GM21737 (cell line): ENCODE measurements around the gene VASH2.
A peak's percentile ranks its signal among the peaks of the same experiment; 100 is the strongest.

Source experiments
- ATAC-seq: cut with Tn5 transposase; IDR thresholded peaks from one replicate; pipeline ENCODE4 v1.9.1; 2021; ENCODE audit warnings: mild to moderate bottlenecking, moderate library complexity; ENCODE audit not compliant: unreplicated experiment

VASH2 gene

GRCh38 chr1:212928323-212929291 lies 21.7 kb upstream of the VASH2 start:
- ATAC-seq = peak; percentile 82

- no peak for ATAC-seq
Measured at GRCh38 chr1:212930986-212931678, 19.2 kb upstream of the VASH2 start.

GRCh38 chr1:212933815-212934471 lies 16.4 kb upstream of the VASH2 start:
- ATAC-seq = no peak

GRCh38 chr1:212935387-212935981 lies 14.9 kb upstream of the VASH2 start:
- ATAC-seq = no peak

- ATAC-seq = no peak
Measured at GRCh38 chr1:212937034-212937433, 13.3 kb upstream of the VASH2 start.

- no peak for ATAC-seq
Measured at GRCh38 chr1:212938846-212939245, 11.5 kb upstream of the VASH2 start.

GRCh38 chr1:212941452-212941851 lies 8.9 kb upstream of the VASH2 start:
- no peak for ATAC-seq

GRCh38 chr1:212942679-212943392 lies 7.5 kb upstream of the VASH2 start:
- no peak for ATAC-seq

- no peak for ATAC-seq
Measured at GRCh38 chr1:212943393-212943710, 7.0 kb upstream of the VASH2 start.

GRCh38 chr1:212944229-212944901 lies 6.0 kb upstream of the VASH2 start:
- ATAC-seq = no peak

GRCh38 chr1:212945056-212945455 lies 5.3 kb upstream of the VASH2 start:
- ATAC-seq = no peak

- no peak for ATAC-seq
Measured at GRCh38 chr1:212945463-212946160, 4.7 kb upstream of the VASH2 start.

GRCh38 chr1:212946872-212947271 lies 3.5 kb upstream of the VASH2 start:
- ATAC-seq = no peak

- ATAC-seq = no peak
Measured at GRCh38 chr1:212949771-212950170, 570 bp upstream of the VASH2 start.

- ATAC-seq = no peak
Measured at GRCh38 chr1:212951126-212951946, 995 bp downstream of the VASH2 start.

- no peak for ATAC-seq
Measured at GRCh38 chr1:212951947-212952640, 1.8 kb downstream of the VASH2 start.

- ATAC-seq = no peak
Measured at GRCh38 chr1:212952641-212952976, 2.3 kb downstream of the VASH2 start.

- no peak for ATAC-seq
Measured at GRCh38 chr1:212953321-212953720, 3.0 kb downstream of the VASH2 start.
